SK-N-SH (cell line): ENCODE measurements around the gene CLEC4E. TPM values are rescaled to one million over a fixed set of nuclear protein-coding genes. Genes with fewer than 3 reads are reported as not detected.

Experiments
- CTCF ChIA-PET: fragments of 300-600, 350-600 bp; formaldehyde crosslinking; extraction: SDS; loops from one replicate; lab custom pipeline; 2021; lab: Yijun Ruan, JAX
- POLR2A ChIA-PET: fragments of 350-600 bp; sonication (Branson Sonifier 250); formaldehyde crosslinking; extraction: SDS; loops from one replicate; lab custom pipeline; 2020; ENCODE audit warnings: antibody characterized with exemption, inconsistent platforms; lab: Yijun Ruan, JAX
- DNase-seq: peaks from one replicate; pipeline ENCODE4 v3.0.0; 2012
- H2AFZ ChIP-seq: fragments of 200-600 bp; sonication (generic); 2 replicates; pipeline ENCODE4 v1.8.1; 2016; ENCODE audit warnings: antibody characterized with exemption, mild to moderate bottlenecking, low read depth
- H3F3A ChIP-seq: fragments of 200-600 bp; sonication (generic); replicated peaks from 2 replicates; pipeline ENCODE3; 2016; ENCODE audit warnings: antibody characterized with exemption, mild to moderate bottlenecking; ENCODE audit not compliant: insufficient read depth
- H3K27ac ChIP-seq, 2 experiments: fragments of 200-500 bp in 1 of 2; fragments of 200-600 bp in 1 of 2; sonication (Bioruptor generic) in 1 of 2; sonication (generic), shearing (Covaris generic) in 1 of 2; 2 replicates each; pipeline versions ENCODE4 v1.5.1 to v1.6.1; 2014 to 2016; ENCODE audit warnings: low read depth in 2 of 2, inconsistent platforms in 1 of 2, low read length in 1 of 2, mild to moderate bottlenecking in 1 of 2, mixed read lengths in 1 of 2
- H3K27me3 ChIP-seq: fragments of 200-600 bp; sonication (generic), shearing (Covaris generic); 2 replicates; pipeline ENCODE4 v1.6.1; 2016; ENCODE audit warnings: mixed run types; ENCODE audit not compliant: insufficient read depth
- H3K36me3 ChIP-seq, 2 experiments: fragments of 200-500 bp in 1 of 2; fragments of 200-600 bp in 1 of 2; sonication (Bioruptor generic) in 1 of 2; sonication (generic) in 1 of 2; replicated peaks in 1 of 2; 2 replicates each; pipeline versions ENCODE3 to v1.5.1; 2014 to 2016; ENCODE audit warnings: low read length in 1 of 2, mild to moderate bottlenecking in 1 of 2; ENCODE audit not compliant: insufficient read depth in 2 of 2, control insufficient read depth in 1 of 2
- H3K4me1 ChIP-seq, 2 experiments: fragments of 200-500 bp in 1 of 2; fragments of 200-600 bp in 1 of 2; sonication (Bioruptor generic) in 1 of 2; sonication (generic), shearing (Covaris generic) in 1 of 2; 2 replicates each; pipeline versions ENCODE4 v1.5.1 to v1.6.1; 2014 to 2016; ENCODE audit warnings: low read depth in 1 of 2, low read length in 1 of 2, mixed run types in 1 of 2; ENCODE audit not compliant: insufficient read depth in 2 of 2, control insufficient read depth in 1 of 2
- H3K4me2 ChIP-seq: fragments of 200-600 bp; sonication (generic), shearing (Covaris generic); 2 replicates; pipeline ENCODE4 v1.6.1; 2017; ENCODE audit warnings: mixed run types
- H3K4me3 ChIP-seq, 2 experiments: fragments of 200-500 bp in 1 of 2; fragments of 200-600 bp in 1 of 2; sonication (Bioruptor generic) in 1 of 2; sonication (generic), shearing (Covaris generic) in 1 of 2; 2 replicates each; pipeline versions ENCODE4 v1.5.1 to v1.8.1; 2014 to 2016; ENCODE audit warnings: low read depth in 2 of 2, inconsistent platforms in 1 of 2, low read length in 1 of 2, mild to moderate bottlenecking in 1 of 2, mixed read lengths in 1 of 2, moderate library complexity in 1 of 2
- H3K79me2 ChIP-seq: fragments of 200-600 bp; sonication (generic); 2 replicates; pipeline ENCODE4 v1.8.1; 2017; ENCODE audit warnings: mild to moderate bottlenecking; ENCODE audit not compliant: insufficient read depth
- H3K9ac ChIP-seq: fragments of 200-600 bp; sonication (generic); 2 replicates; pipeline ENCODE4 v1.6.1; 2017; ENCODE audit warnings: mixed run types
- H3K9me2 ChIP-seq: fragments of 200-600 bp; sonication (generic); 2 replicates; pipeline ENCODE4 v1.6.1; 2017; ENCODE audit warnings: mixed run types
- H3K9me3 ChIP-seq: fragments of 200-600 bp; sonication (generic); 2 replicates; pipeline ENCODE4 v1.6.1; 2017; ENCODE audit warnings: mixed run types, mild to moderate bottlenecking, moderate library complexity
- H4K20me1 ChIP-seq: fragments of 200-600 bp; sonication (generic); 2 replicates; pipeline ENCODE4 v1.6.1; 2017; ENCODE audit warnings: mild to moderate bottlenecking, mixed run types; ENCODE audit not compliant: insufficient read depth
- CHD2 ChIP-seq: fragments of 150-350 bp; IDR thresholded peaks from 2 replicates; pipeline ENCODE4 v1.6.1; 2018; ENCODE audit warnings: low read length; ENCODE audit not compliant: partially characterized antibody
- CTCF ChIP-seq: fragments of 200-600 bp; sonication (generic); IDR thresholded peaks from 2 replicates; pipeline ENCODE4 v1.6.1; 2017; ENCODE audit warnings: antibody characterized with exemption, mild to moderate bottlenecking, moderate library complexity
- ELF1 ChIP-seq: IDR thresholded peaks from 2 replicates; pipeline ENCODE4 v1.4.0; 2012
- EZH2phosphoT487 ChIP-seq: fragments of 200-600 bp; sonication (generic); IDR thresholded peaks from 2 replicates; pipeline ENCODE4 v1.6.1; 2017; ENCODE audit warnings: low read depth, mixed run types, mild to moderate bottlenecking, antibody characterized with exemption, moderate library complexity, borderline replicate concordance
- FOSL2 ChIP-seq: IDR thresholded peaks from 2 replicates; pipeline ENCODE4 v1.4.0; 2012; ENCODE audit warnings: low read depth, mild to moderate bottlenecking, moderate library complexity, borderline replicate concordance
- FOXM1 ChIP-seq: IDR thresholded peaks from 2 replicates; pipeline ENCODE4 v1.4.0; 2012; ENCODE audit warnings: low read depth, mild to moderate bottlenecking
- GABPA ChIP-seq: IDR thresholded peaks from 2 replicates; pipeline ENCODE4 v1.4.0; 2012; ENCODE audit warnings: low read depth, mild to moderate bottlenecking
- JUND ChIP-seq: IDR thresholded peaks from 2 replicates; pipeline ENCODE4 v1.4.0; 2012
- MAX ChIP-seq: IDR thresholded peaks from 2 replicates; pipeline ENCODE4 v1.4.0; 2012; ENCODE audit warnings: low read depth
- PBX3 ChIP-seq: IDR thresholded peaks from 2 replicates; pipeline ENCODE4; 2012
- RAD21 ChIP-seq: IDR thresholded peaks from 2 replicates; pipeline ENCODE4 v1.6.1; 2012; ENCODE audit warnings: mild to moderate bottlenecking, low read length
- RCOR1 ChIP-seq: fragments of 150-350 bp; IDR thresholded peaks from 2 replicates; pipeline ENCODE4 v1.6.1; 2017; ENCODE audit warnings: antibody characterized with exemption, low read length
- REST ChIP-seq: IDR thresholded peaks from 2 replicates; pipeline ENCODE4 v1.6.1; 2012; ENCODE audit warnings: mild to moderate bottlenecking, low read depth, low read length, moderate library complexity
- RXRA ChIP-seq: IDR thresholded peaks from 2 replicates; pipeline ENCODE4 v1.4.0; 2012; ENCODE audit warnings: low read depth, mild to moderate bottlenecking, borderline replicate concordance
- SMC3 ChIP-seq: IDR thresholded peaks from 2 replicates; pipeline ENCODE4 v1.6.1; 2012; ENCODE audit warnings: low read depth, low read length, improper control_type of control experiment
- TAF1 ChIP-seq: IDR thresholded peaks from 2 replicates; pipeline ENCODE4 v1.6.1; 2012; ENCODE audit warnings: low read depth, mild to moderate bottlenecking, low read length, moderate library complexity, borderline replicate concordance
- TEAD4 ChIP-seq: IDR thresholded peaks from 2 replicates; pipeline ENCODE4 v1.4.0; 2012; ENCODE audit warnings: mild to moderate bottlenecking, borderline replicate concordance; ENCODE audit not compliant: insufficient read depth
- USF2 ChIP-seq: fragments of 150-350 bp; IDR thresholded peaks from 2 replicates; pipeline ENCODE4 v1.6.1; 2017; ENCODE audit warnings: antibody characterized with exemption, low read length, low read depth, borderline replicate concordance
- YY1 ChIP-seq: IDR thresholded peaks from 2 replicates; pipeline ENCODE4 v1.4.0; 2012; ENCODE audit warnings: low read depth, mild to moderate bottlenecking
- ZBTB33 ChIP-seq: IDR thresholded peaks from 2 replicates; pipeline ENCODE4 v1.4.0; 2012; ENCODE audit warnings: low read depth, borderline replicate concordance
- WGBS: methylation state at CpG from one replicate; pipeline ENCODE4 v1.1.6; 2017; ENCODE audit warnings: low lambda C conversion rate; 5-methylcytosine and 5-hydroxymethylcytosine counted together
- polyA plus RNA-seq, 3 experiments: library from polyadenylated mRNA; depleted of rRNA; stranded (reverse); fragments of >200 nt; gene quantifications; 2 replicates each; pipeline ENCODE4 v1.2.3, GENCODE V29; 2012

The CLEC4E gene
- polyA plus RNA-seq, 1 of the 3 experiments (the other 2 are of a cell fraction) = not detected

- H3K9me2 ChIP-seq = no peaks in the 10 kb centered on the region
- no peak overlapping the region for H3K4me2 ChIP-seq
- H4K20me1 ChIP-seq = no peaks in the 10 kb centered on the region
- no peak overlapping the region for H3K4me3 ChIP-seq
- no peaks in the 10 kb centered on the region for H3K79me2 ChIP-seq
- no peaks in the 10 kb centered on the region for H3K36me3 ChIP-seq
- H3K27me3 ChIP-seq = no peaks in the 10 kb centered on the region
- no peaks in the 10 kb centered on the region for H3F3A ChIP-seq
- no peak overlapping the region for H3K9ac ChIP-seq
- TF ChIP-seq GABPA = no peak
- no peak for TF ChIP-seq MAX
- TF ChIP-seq ZBTB33 = no peak
- TF ChIP-seq FOSL2 = no peak
- TF ChIP-seq SMC3 = no peak
- no peak for TF ChIP-seq EZH2phosphoT487
- TF ChIP-seq RXRA = no peak
- no peak for TF ChIP-seq CTCF
- no peak for TF ChIP-seq ELF1
- TF ChIP-seq YY1 = no peak
- TF ChIP-seq FOXM1 = no peak
- TF ChIP-seq RCOR1 = no peak
- TF ChIP-seq CHD2 = no peak
- no peak for TF ChIP-seq USF2
- TF ChIP-seq TEAD4 = no peak
- no peak for TF ChIP-seq TAF1
- no peak for TF ChIP-seq PBX3
- no peak for TF ChIP-seq JUND
- no peak for TF ChIP-seq REST
- no peak for TF ChIP-seq RAD21
- no peak overlapping the region for H3K27ac ChIP-seq
- ChIA-PET CTCF (interaction anchor here (6.0 kb wide), 1 partner anchor 12 kb away, joined by 31 read pairs; no protein-coding TSS in a partner anchor), POLR2A (no interaction called here)
- H2AFZ ChIP-seq = no peak overlapping the region
- H3K4me1 ChIP-seq = no peaks in the 10 kb centered on the region
- no peak for DNase-seq
- no peaks in the 10 kb centered on the region for H3K9me3 ChIP-seq
- WGBS = 0% methylated on average over 2 of the region's 2 CpGs
Measured at GRCh38 chr12:8556531-8557097, 15.9 kb upstream of the CLEC4E start.
